GM12873 (cell line): ENCODE measurements around the gene LZTFL1.
A peak's percentile ranks its signal among the peaks of the same experiment; 100 is the strongest.

Experiments used
- CTCF ChIP-seq: IDR thresholded peaks from 2 replicates; pipeline ENCODE4 v1.5.1; 2012; ENCODE audit warnings: low read depth, mild to moderate bottlenecking, moderate library complexity, low read length, control low read depth; ENCODE audit not compliant: insufficient read depth; ENCODE audit errors: missing control alignments

Gene LZTFL1

GRCh38 chr3:45842851-45843625 lies 1.1 kb upstream of the LZTFL1 start:
- no peak for TF ChIP-seq CTCF

- no peak for TF ChIP-seq CTCF
Measured at GRCh38 chr3:45841420-45841756, 531 bp downstream of the LZTFL1 start.

- TF ChIP-seq CTCF = no peak
Measured at GRCh38 chr3:45838466-45838865, 3.5 kb downstream of the LZTFL1 start.

GRCh38 chr3:45832699-45833098 lies 9.2 kb downstream of the LZTFL1 start:
- peak; percentile 51 for TF ChIP-seq CTCF

- TF ChIP-seq CTCF = no peak
Measured at GRCh38 chr3:45830121-45830520, 11.8 kb downstream of the LZTFL1 start.

- no peak for TF ChIP-seq CTCF
Measured at GRCh38 chr3:45826908-45827307, 15.0 kb downstream of the LZTFL1 start.

- TF ChIP-seq CTCF = no peak
Measured at GRCh38 chr3:45826321-45826720, 15.6 kb downstream of the LZTFL1 start.
